Measurements from ENCODE around the gene VIM.
A peak's percentile ranks its signal among the peaks of the same experiment; 100 is the strongest.

VIM gene

GRCh38 chr10:17210361-17210760 is 17.7 kb upstream of the VIM start:
- no peak for DNase-seq

DNA sequence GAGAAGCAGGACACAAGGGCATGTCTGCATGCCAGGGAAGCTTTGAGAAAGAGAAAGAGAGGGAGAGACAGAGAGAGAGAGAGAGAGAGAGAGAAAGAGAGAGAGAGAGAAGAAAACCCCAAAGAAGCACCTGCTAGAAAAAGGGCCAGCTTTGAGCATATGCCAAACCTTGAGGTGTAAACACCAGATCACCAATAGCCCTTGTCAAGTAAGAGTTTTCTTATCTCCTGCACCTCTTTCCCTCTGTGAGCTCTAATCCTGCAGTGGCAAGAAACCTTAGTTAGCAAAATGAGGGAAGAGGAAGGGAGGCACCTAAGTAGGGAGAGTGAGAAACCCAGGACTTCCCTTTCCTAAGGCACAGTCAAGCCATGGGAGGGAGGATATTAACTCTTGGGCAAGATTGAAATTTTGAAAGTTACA is 15.2 kb upstream of the VIM start:
- DNase-seq = peak; percentile 32

DNA sequence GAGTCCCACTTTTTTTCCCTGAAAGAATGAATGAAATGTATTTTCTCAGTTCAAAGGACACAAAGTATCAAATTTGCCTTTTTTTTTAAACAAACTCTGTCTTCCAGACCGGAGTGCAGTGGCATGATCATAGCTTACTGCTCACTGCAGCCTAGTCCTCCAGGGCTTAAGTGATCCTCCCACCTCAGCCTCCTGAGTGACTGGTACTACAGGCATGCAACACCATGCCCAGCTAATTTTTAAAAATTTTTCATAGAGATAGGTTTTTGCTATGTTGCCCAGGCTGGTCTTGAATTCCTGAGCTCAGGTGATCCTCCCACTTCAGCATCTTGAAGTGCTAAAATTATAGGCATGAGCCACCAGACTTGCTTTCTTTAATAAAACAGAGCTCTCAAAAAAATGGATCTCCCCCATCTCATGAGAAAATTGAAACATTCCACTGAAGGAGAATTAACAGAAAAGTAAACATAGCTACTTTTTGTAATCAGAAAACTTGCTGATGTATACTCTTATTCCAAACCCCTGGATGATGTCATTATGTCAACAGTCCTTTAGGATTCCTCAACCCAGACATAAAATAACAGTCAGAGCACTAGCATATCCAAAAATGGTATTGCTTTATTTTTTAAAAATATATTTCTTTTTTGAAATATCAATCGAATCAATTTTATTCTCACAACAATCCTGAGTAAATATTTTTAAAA is 14.2 kb upstream of the VIM start:
- DNase-seq = no peak

GRCh38 chr10:17214526-17214925 is 13.5 kb upstream of the VIM start:
- DNase-seq = no peak

- no peak for DNase-seq
Observed at GRCh38 chr10:17214971-17215781, 12.9 kb upstream of the VIM start.

DNA sequence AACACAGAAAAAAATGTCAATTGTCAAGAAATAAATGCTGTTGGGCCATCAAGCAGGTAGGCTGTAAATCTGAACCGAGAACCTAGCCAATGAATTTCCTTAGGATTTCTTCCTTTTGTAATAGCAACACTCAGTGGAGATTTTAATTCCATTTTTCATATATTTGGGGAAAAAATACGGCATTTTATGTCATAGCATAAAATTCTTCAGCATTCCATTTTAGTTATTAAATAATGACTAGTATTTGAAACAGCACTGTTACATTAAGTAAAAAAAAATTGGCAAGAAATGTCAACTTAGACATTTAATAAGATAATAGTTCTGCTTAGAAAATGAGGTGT is 12.3 kb upstream of the VIM start:
- no peak for DNase-seq

GRCh38 chr10:17216217-17216900 is 11.7 kb upstream of the VIM start:
- peak; percentile 69 for DNase-seq

DNA sequence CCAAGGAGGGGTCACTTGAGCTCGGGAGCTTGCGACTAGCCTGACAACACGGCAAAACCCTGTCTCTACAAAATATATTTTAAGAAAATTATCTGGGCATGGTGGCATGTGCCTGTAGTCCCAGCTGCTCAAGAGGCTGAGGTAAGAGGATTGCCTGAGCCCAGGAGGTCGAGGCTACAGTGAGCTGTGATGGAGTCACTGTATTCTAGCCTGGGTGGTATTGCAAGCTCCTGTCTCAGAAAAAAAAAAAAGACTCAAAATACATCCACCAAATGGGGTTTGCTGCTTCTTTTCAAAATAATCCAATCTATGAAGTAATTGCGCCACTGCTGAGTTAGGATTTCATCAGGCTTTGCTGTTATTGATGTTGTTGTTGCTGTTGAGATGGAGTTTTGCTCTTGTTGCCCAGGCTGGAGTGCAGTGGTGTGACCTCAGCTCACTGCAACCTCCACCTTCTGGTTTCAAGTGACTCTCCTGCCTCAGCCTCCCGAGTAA is 11.1 kb upstream of the VIM start:
- peak; percentile 27 for DNase-seq

DNA sequence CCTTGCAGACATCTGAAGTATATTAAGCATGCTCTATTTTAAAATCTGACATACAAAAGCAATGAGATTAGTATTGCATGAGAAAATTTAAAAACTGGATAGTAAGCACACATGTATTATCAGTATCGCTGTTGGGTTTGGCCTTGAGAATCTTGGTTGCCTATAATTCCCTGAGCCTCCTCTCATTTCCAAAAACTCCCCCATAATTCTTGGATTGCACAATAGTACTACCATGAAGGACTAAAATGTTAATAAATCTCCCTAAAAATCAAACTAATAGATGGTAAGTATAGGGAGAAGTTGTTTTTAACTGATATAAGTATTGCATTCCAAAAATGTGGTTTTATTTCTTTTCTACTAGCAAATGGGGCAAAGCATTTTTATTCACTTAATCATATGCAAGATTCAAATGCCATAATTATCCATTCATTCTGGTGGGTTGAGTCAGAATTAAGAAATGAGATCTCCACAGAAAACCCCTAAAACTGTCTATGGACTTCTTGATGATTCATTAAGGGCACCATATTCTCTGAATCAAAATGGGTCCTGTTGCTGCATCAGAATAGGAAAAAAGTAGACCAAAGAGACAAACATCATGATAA is 10.3 kb upstream of the VIM start:
- DNase-seq = no peak

- no peak for DNase-seq
Observed at GRCh38 chr10:17219024-17219423, 9.0 kb upstream of the VIM start.

DNA sequence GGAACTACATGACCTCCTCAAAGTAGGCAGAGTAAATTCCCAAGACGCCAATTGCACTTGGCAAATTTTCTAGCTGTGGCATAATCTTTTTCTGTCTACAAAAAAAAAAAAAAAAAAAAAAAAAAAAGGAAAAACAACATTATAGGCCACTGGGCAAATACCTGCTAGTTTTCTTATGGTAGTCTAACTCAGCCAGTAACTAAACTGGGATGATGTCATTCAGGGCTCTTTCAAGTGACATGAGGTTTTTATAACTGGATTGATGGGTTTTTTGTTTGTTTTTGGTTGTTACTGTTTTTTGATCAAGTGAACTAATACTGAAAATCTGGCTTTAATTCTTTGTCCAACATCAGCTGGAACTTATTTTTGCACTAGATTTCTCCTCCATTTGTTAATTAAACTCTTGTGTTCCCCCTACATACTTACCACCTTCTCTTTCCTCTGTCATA is 7.4 kb upstream of the VIM start:
- no peak for DNase-seq

DNA sequence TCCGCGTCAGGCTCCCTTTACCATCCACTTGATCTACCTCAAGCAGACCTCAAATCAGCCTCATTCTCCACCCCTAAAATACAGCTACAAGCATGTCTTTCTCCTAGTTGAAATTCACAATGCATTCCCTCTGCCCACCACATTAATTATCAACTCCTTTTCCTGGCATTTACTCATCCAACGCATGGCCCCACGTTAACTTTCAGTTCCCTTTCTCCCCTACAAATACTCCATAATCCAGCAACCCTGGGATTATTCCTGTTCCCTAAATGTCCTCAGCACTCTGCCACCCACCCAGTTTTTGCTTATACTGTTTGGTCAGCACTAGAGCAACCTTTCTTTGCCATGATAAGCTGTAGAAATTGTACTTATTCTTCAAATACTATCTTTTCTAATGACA is 5.7 kb upstream of the VIM start:
- DNase-seq = no peak

- no peak for DNase-seq
Observed at GRCh38 chr10:17225808-17226207, 2.2 kb upstream of the VIM start.

DNA sequence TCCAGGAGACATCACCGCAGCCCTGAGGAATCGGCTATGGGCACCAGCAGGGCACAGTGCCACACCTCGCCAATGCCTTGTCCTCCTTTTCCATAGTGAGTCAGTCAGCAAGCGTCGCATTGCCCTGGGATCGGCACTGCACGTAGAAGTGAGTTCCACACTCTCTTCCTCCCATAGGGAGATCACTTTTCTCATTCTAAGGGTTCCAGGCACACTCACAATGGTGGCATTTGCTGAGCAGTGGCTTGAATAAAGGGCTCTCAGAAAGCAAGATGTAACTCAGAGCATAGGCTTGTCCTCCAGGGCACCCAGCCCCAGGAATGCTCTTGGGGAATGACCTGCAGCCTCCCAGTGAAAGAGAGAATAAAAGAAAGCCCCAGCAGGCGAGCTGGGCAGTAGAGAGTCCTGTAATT is 1.1 kb upstream of the VIM start:
- DNase-seq = no peak

DNA sequence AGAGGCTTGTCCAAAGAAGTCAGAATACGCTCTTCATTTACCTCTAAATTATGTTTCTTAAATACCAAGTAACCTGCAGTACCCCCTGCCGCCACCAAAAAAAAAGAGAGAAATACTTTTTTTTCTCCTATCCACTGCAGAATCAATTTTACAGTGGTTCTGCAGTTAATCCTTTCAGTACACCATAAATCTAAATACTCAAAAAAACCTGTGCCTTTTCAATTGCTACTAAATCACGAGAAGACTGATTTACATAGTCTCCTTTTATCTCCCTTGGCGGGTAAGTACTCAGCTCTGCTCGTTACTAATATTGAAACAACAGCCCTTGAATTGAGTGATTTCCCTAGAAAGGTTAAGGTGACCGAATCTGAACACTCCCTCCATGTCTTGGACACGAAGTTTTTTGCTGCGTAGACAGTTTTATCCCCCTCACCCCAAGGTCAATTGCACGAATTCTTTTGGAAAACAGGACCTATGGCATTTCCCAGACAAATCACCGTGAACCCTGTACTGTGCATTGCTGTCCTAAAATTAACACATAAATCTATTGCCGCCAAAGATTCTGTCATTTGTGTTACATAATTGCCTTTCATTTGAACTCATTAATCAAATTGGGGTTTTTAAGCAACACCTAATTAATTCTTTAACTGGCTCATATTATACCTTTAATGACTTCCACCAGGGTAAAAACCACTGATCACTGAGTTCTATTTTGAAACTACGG is 512 bp upstream of the VIM start:
- DNase-seq = no peak

DNA sequence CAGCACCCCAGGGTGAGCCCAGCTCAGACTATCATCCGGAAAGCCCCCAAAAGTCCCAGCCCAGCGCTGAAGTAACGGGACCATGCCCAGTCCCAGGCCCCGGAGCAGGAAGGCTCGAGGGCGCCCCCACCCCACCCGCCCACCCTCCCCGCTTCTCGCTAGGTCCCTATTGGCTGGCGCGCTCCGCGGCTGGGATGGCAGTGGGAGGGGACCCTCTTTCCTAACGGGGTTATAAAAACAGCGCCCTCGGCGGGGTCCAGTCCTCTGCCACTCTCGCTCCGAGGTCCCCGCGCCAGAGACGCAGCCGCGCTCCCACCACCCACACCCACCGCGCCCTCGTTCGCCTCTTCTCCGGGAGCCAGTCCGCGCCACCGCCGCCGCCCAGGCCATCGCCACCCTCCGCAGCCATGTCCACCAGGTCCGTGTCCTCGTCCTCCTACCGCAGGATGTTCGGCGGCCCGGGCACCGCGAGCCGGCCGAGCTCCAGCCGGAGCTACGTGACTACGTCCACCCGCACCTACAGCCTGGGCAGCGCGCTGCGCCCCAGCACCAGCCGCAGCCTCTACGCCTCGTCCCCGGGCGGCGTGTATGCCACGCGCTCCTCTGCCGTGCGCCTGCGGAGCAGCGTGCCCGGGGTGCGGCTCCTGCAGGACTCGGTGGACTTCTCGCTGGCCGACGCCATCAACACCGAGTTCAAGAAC is 1.1 kb downstream of the VIM start:
- DNase-seq = peak; percentile 90

DNA sequence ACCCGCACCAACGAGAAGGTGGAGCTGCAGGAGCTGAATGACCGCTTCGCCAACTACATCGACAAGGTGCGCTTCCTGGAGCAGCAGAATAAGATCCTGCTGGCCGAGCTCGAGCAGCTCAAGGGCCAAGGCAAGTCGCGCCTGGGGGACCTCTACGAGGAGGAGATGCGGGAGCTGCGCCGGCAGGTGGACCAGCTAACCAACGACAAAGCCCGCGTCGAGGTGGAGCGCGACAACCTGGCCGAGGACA is 1.6 kb downstream of the VIM start:
- no peak for DNase-seq

DNA sequence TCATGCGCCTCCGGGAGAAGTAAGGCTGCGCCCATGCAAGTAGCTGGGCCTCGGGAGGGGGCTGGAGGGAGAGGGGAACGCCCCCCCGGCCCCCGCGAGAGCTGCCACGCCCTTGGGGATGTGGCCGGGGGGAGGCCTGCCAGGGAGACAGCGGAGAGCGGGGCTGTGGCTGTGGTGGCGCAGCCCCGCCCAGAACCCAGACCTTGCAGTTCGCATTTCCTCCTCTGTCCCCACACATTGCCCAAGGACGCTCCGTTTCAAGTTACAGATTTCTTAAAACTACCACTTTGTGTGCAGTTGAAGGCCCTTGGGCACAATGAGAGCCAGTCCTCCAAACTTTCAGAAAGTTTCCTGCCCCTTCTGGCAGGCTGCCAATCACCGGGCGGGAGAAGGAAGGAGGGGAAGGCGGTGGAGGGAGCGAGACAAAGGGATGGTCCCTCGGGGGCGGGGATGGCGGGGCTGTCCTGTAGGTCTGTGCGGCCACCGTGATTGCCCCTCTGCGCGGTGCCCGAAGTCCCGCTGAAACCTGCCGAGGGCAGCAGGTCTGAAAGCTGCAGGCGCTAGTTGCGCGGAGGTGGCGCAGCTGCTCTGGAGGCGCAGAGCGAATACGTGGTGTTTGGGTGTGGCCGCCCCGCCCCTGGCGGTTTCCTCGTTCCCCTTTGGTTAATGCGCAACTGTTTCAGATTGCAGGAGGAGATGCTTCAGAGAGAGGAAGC is 2.1 kb downstream of the VIM start:
- DNase-seq = peak; percentile 91

- no peak for DNase-seq
Observed at GRCh38 chr10:17231788-17232187, 3.7 kb downstream of the VIM start.

DNA sequence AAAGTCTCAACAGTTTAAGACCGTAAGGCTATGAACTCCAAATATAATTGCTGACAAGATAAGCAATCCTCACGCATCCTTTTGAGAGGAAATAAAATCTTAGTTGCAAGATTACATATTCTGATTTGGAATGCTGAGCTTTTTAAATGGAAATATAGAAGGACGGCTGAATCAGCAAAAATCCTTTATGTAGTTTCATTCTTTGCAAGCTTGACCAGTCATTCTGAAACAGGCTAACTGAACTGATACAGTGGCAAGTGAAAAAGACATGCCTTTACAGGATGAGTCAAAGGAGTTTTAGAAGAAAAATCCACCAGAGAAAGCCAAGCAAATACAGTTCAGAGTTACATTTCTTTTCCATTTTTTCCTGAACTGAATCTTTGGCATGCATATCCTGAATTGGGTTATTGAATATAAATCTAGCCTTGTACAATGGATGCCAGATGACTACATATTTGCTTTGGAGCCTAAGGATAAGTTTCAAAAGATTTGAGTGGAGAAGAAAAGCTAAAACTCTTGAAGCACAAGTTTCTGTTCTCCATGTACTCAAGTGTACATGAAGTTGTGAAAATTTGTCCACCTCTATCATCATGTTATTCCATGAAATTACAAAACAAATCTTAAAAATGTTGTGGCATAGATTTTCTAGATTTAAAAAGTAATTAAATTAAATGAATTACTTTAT is 4.4 kb downstream of the VIM start:
- DNase-seq = no peak

Measured in CD4-positive, alpha-beta T cell treated with Interleukin-15 for 1 hour (primary cell).